NCI-H187 (cell line): ENCODE measurements around the gene KATNIP.
"Not testable (repeated sequence)": the region's sequence is repeated elsewhere in the genome, so short reads cannot be mapped to it uniquely, and the experiment has no call there.

Experiments
- DNase-seq, 2 experiments: peaks; one replicate each; lab custom pipeline; 2025; lab: John Stamatoyannopoulos, UW

KATNIP gene

GRCh38 chr16:27538528-27538927, 11.4 kb upstream of the KATNIP start:
- no peak for DNase-seq

- DNase-seq: no peak
Observed at GRCh38 chr16:27539120-27539519, 10.8 kb upstream of the KATNIP start.

GRCh38 chr16:27539636-27540035, 10.3 kb upstream of the KATNIP start:
- no peak for DNase-seq

- no peak for DNase-seq
Observed at GRCh38 chr16:27543801-27544200, 6.1 kb upstream of the KATNIP start.

- DNase-seq: no peak
Observed at GRCh38 chr16:27544671-27545070, 5.3 kb upstream of the KATNIP start.

- DNase-seq: no peak
Observed at GRCh38 chr16:27547134-27547533, 2.8 kb upstream of the KATNIP start.

- DNase-seq: no peak
Observed at GRCh38 chr16:27547851-27548250, 2.1 kb upstream of the KATNIP start.

- DNase-seq: no peak
Observed at GRCh38 chr16:27549464-27549745, 539 bp upstream of the KATNIP start.

- DNase-seq: no peak
Observed at GRCh38 chr16:27550582-27550920, 607 bp downstream of the KATNIP start.

GRCh38 chr16:27551036-27551435, 1.1 kb downstream of the KATNIP start:
- DNase-seq: no peak

GRCh38 chr16:27556471-27556870, 6.5 kb downstream of the KATNIP start:
- no peak for DNase-seq

- DNase-seq: no peak
Observed at GRCh38 chr16:27558434-27558833, 8.5 kb downstream of the KATNIP start.

- no peak for DNase-seq
Observed at GRCh38 chr16:27558932-27559331, 9.0 kb downstream of the KATNIP start.

- DNase-seq: no peak
Observed at GRCh38 chr16:27561216-27561615, 11.3 kb downstream of the KATNIP start.

GRCh38 chr16:27564224-27564623, 14.3 kb downstream of the KATNIP start:
- no peak for DNase-seq

GRCh38 chr16:27566417-27566816, 16.5 kb downstream of the KATNIP start:
- DNase-seq: no peak

- DNase-seq: no peak
Observed at GRCh38 chr16:27568077-27568476, 18.1 kb downstream of the KATNIP start.

GRCh38 chr16:27570986-27571385, 21.0 kb downstream of the KATNIP start:
- DNase-seq: not testable (repeated sequence)

- no peak for DNase-seq
Observed at GRCh38 chr16:27571433-27572326, 21.7 kb downstream of the KATNIP start.

GRCh38 chr16:27572711-27573110, 22.8 kb downstream of the KATNIP start:
- no peak for DNase-seq

- DNase-seq: no peak
Observed at GRCh38 chr16:27576729-27577128, 26.8 kb downstream of the KATNIP start.

- no peak for DNase-seq
Observed at GRCh38 chr16:27579087-27579980, 29.4 kb downstream of the KATNIP start.

GRCh38 chr16:27582883-27583282, 32.9 kb downstream of the KATNIP start:
- DNase-seq: no peak
